ENCODE measurements around the gene APCDD1.

The APCDD1 gene

GRCh38 chr18:10453806-10454680, at the start of gene APCDD1:
Gene APCDD1 (plus strand): TSS chr18:10454635. CDS start chr18:10454982, 347 bp downstream.
- no peak for DNase-seq

- DNase-seq, result no peak
Observed at GRCh38 chr18:10405014-10405493, 49.4 kb upstream of the APCDD1 start.

GRCh38 chr18:10405816-10406663, 48.4 kb upstream of the APCDD1 start:
- no peak for DNase-seq

- no peak for DNase-seq
Observed at GRCh38 chr18:10408131-10408530, 46.3 kb upstream of the APCDD1 start.

- DNase-seq, result no peak
Observed at GRCh38 chr18:10409041-10409440, 45.4 kb upstream of the APCDD1 start.

- no peak for DNase-seq
Observed at GRCh38 chr18:10410472-10411308, 43.7 kb upstream of the APCDD1 start.

GRCh38 chr18:10412933-10413332, 41.5 kb upstream of the APCDD1 start:
- DNase-seq, result no peak

GRCh38 chr18:10413722-10414121, 40.7 kb upstream of the APCDD1 start:
- DNase-seq, result no peak

- no peak for DNase-seq
Observed at GRCh38 chr18:10414293-10414842, 40.1 kb upstream of the APCDD1 start.

GRCh38 chr18:10416065-10416464, 38.4 kb upstream of the APCDD1 start:
- no peak for DNase-seq

- DNase-seq, result no peak
Observed at GRCh38 chr18:10417191-10417590, 37.2 kb upstream of the APCDD1 start.

GRCh38 chr18:10417664-10418063, 36.8 kb upstream of the APCDD1 start:
- DNase-seq, result no peak

- no peak for DNase-seq
Observed at GRCh38 chr18:10418836-10419235, 35.6 kb upstream of the APCDD1 start.

- DNase-seq, result no peak
Observed at GRCh38 chr18:10419420-10420103, 34.9 kb upstream of the APCDD1 start.

GRCh38 chr18:10420561-10421352, 33.7 kb upstream of the APCDD1 start:
- no peak for DNase-seq

- no peak for DNase-seq
Observed at GRCh38 chr18:10421859-10422258, 32.6 kb upstream of the APCDD1 start.

- DNase-seq, result no peak
Observed at GRCh38 chr18:10422731-10423130, 31.7 kb upstream of the APCDD1 start.

- no peak for DNase-seq
Observed at GRCh38 chr18:10424585-10425307, 29.7 kb upstream of the APCDD1 start.

- DNase-seq, result no peak
Observed at GRCh38 chr18:10430677-10431076, 23.8 kb upstream of the APCDD1 start.

GRCh38 chr18:10431680-10432079, 22.8 kb upstream of the APCDD1 start:
- no peak for DNase-seq

Measured in stimulated activated CD4-positive, alpha-beta T cell treated with anti-CD3 and anti-CD28 coated beads, Interleukin-12 subunit alpha, Interleukin-12 subunit beta, amount 100 ng/mL, for 4 hours (primary cell).